ENCODE measurements around the gene FHIT.

DNA sequence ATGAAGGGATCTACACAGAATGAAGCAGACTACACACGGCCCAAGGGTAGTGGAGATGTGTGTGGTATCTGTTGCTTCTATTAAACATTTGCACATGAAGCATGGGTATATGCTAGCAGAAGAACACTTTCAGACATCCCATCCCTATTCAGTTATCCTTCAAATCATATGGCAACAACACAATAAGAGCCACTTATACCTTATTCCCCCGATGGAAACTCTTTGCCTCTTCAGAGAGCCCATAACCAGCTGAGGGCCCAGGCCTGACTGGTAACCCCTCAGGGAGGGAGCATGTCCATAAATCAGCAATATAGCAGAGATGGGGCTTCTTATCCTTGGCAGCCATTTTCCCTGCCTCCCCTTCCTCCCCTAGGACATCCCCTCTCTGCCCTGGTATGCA, 210.6 kb downstream of the FHIT start:
- TF ChIP-seq, protein P1, sequence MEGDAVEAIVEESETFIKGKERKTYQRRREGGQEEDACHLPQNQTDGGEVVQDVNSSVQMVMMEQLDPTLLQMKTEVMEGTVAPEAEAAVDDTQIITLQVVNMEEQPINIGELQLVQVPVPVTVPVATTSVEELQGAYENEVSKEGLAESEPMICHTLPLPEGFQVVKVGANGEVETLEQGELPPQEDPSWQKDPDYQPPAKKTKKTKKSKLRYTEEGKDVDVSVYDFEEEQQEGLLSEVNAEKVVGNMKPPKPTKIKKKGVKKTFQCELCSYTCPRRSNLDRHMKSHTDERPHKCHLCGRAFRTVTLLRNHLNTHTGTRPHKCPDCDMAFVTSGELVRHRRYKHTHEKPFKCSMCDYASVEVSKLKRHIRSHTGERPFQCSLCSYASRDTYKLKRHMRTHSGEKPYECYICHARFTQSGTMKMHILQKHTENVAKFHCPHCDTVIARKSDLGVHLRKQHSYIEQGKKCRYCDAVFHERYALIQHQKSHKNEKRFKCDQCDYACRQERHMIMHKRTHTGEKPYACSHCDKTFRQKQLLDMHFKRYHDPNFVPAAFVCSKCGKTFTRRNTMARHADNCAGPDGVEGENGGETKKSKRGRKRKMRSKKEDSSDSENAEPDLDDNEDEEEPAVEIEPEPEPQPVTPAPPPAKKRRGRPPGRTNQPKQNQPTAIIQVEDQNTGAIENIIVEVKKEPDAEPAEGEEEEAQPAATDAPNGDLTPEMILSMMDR (IDR thresholded peaks at IDR 0.05), result no peak
- no peak for TF ChIP-seq POLR2A (IDR thresholded peaks at IDR 0.05)

Data from ovary (tissue), 3 donors.